HepG2 (cell line): ENCODE measurements around the gene MPIG6B. TPM values are rescaled to one million over a fixed set of nuclear protein-coding genes. Genes with fewer than 3 reads are reported as not detected.

Experiments used
- CBFB ChIP-seq: sonication (generic); formaldehyde crosslinking; IDR thresholded peaks from 2 replicates; pipeline ENCODE4 v1.4.0; 2020; ENCODE audit warnings: missing genetic modification reagents
- FOXO1 ChIP-seq: sonication (generic); formaldehyde crosslinking; IDR thresholded peaks from 2 replicates; pipeline ENCODE4 v1.4.0; 2020; ENCODE audit warnings: missing genetic modification reagents
- GPBP1L1 ChIP-seq: sonication (generic); formaldehyde crosslinking; IDR thresholded peaks from 2 replicates; pipeline ENCODE4 v1.5.0; 2020; ENCODE audit warnings: mild to moderate bottlenecking, missing genetic modification reagents
- GPN1 ChIP-seq: sonication (generic); formaldehyde crosslinking; IDR thresholded peaks from 2 replicates; pipeline ENCODE4 v1.5.1; 2020; ENCODE audit warnings: missing genetic modification reagents, borderline replicate concordance
- NBN ChIP-seq: fragments of 450-650 bp; conservative IDR thresholded peaks from 2 replicates; pipeline ENCODE4 v1.6.1; 2017
- NFYC ChIP-seq: IDR thresholded peaks from 2 replicates; pipeline ENCODE4 v1.6.1; 2016; ENCODE audit warnings: missing genetic modification reagents, missing compliant biosample characterization
- PCBP1 ChIP-seq: fragments of 200-400 bp; formaldehyde crosslinking; IDR thresholded peaks from 2 replicates; pipeline ENCODE4 v1.6.1; 2017; ENCODE audit warnings: mild to moderate bottlenecking, low read depth, low read length, borderline replicate concordance
- SNAPC2 ChIP-seq: sonication (generic); formaldehyde crosslinking; IDR thresholded peaks from 2 replicates; pipeline ENCODE4 v1.8.1; 2022; ENCODE audit warnings: mild to moderate bottlenecking, missing genetic modification reagents
- ZFP36 ChIP-seq: fragments of 150-350 bp; IDR thresholded peaks from 2 replicates; pipeline ENCODE4 v1.6.1; 2018; ENCODE audit warnings: borderline replicate concordance, low read length, low read depth; ENCODE audit not compliant: partially characterized antibody
- ZFP41 ChIP-seq: sonication (generic); formaldehyde crosslinking; IDR thresholded peaks from 2 replicates; pipeline ENCODE4 v1.4.0; 2020; ENCODE audit warnings: mild to moderate bottlenecking, missing genetic modification reagents, borderline replicate concordance
- ZNF20 ChIP-seq: sonication (generic); formaldehyde crosslinking; IDR thresholded peaks from 2 replicates; pipeline ENCODE4 v1.4.0; 2020; ENCODE audit warnings: mild to moderate bottlenecking, moderate library complexity, missing genetic modification reagents
- ZNF256 ChIP-seq: sonication (generic); formaldehyde crosslinking; conservative IDR thresholded peaks from 2 replicates; pipeline ENCODE4 v1.4.0; 2020; ENCODE audit warnings: missing genetic modification reagents
- ZNF263 ChIP-seq: sonication (generic); formaldehyde crosslinking; IDR thresholded peaks from 2 replicates; pipeline ENCODE4 v1.4.0; 2020; ENCODE audit warnings: missing genetic modification reagents
- ZNF446 ChIP-seq: sonication (generic); formaldehyde crosslinking; IDR thresholded peaks from 2 replicates; pipeline ENCODE4 v1.5.0; 2020; ENCODE audit warnings: mild to moderate bottlenecking, missing genetic modification reagents
- ZNF619 ChIP-seq: sonication (generic); formaldehyde crosslinking; IDR thresholded peaks from 2 replicates; pipeline ENCODE4 v1.4.0; 2020; ENCODE audit warnings: mild to moderate bottlenecking, missing genetic modification reagents
- ZNF672 ChIP-seq: sonication (generic); formaldehyde crosslinking; IDR thresholded peaks from 2 replicates; pipeline ENCODE4 v1.8.1; 2022; ENCODE audit warnings: missing genetic modification reagents
- ZNF850 ChIP-seq: sonication (generic); formaldehyde crosslinking; conservative IDR thresholded peaks from 2 replicates; pipeline ENCODE4 v1.9.0; 2021; ENCODE audit warnings: mild to moderate bottlenecking, missing genetic modification reagents
- ZSCAN20 ChIP-seq: sonication (generic); formaldehyde crosslinking; IDR thresholded peaks from 2 replicates; pipeline ENCODE4 v1.4.0; 2020; ENCODE audit warnings: missing genetic modification reagents, mild to moderate bottlenecking, borderline replicate concordance
- ZSCAN31 ChIP-seq: sonication (generic); formaldehyde crosslinking; IDR thresholded peaks from 2 replicates; pipeline ENCODE4 v1.5.0; 2020; ENCODE audit warnings: low read depth, mild to moderate bottlenecking, missing genetic modification reagents
- polyA plus RNA-seq, 8 experiments: library from polyadenylated mRNA; depleted of rRNA in 3 of 8; stranded (reverse) in 7 of 8; unstranded in 1 of 8; fragments of >200 nt; fragmentation: Illumina TruSeq in 4 of 8; extraction: Trizol in 4 of 8; gene quantifications; 2 replicates each; pipeline versions ENCODE4 v1.2.1 to v1.2.3, GENCODE V29; 2011 to 2016; ENCODE audit warnings: low read depth in 4 of 8, missing spikeins in 1 of 8, mixed read lengths in 1 of 8; ENCODE audit not compliant: insufficient read depth in 1 of 8
- total RNA-seq, 5 experiments: library from RNA; depleted of rRNA; stranded (reverse); fragments of >200 nt; fragmentation: Illumina TruSeq; extraction: Trizol; gene quantifications; 2 replicates each; pipeline ENCODE4 v1.2.3, GENCODE V29; 2016; ENCODE audit warnings: low read depth in 1 of 5
- TF ChIP-seq, protein P1 (sequence below): IDR thresholded peaks from 2 replicates; pipeline ENCODE4 v1.6.1; 2012; ENCODE audit warnings: low read depth, low read length, improper control_type of control experiment
- TF ChIP-seq, protein P2 (sequence below): sonication (generic); formaldehyde crosslinking; IDR thresholded peaks from 2 replicates; pipeline ENCODE4 v1.4.0; 2020; ENCODE audit warnings: missing genetic modification reagents

The MPIG6B gene
- total and polyA plus RNA-seq, 2 of the 13 experiments (the other 11 are each of a cell fraction or from before 2014, with no cell fraction given), result not detected

- TF ChIP-seq NBN (no peak), GPBP1L1 (no peak), ZNF446 (CRISPR knock-in tag) (peak; percentile 9; the same call in 1 of the 2 replicates), ZFP41 (CRISPR knock-in tag) (no peak), ZNF672 (CRISPR knock-in tag) (no peak), SNAPC2 (CRISPR knock-in tag) (no peak), ZNF20 (CRISPR knock-in tag) (no peak), ZNF263 (CRISPR knock-in tag) (peak; percentile 43; the same call in 1 of the 2 replicates), ZSCAN20 (CRISPR knock-in tag) (0 out of 2 replicates have a peak, but pooled peaks have one; percentile 47), FOXO1 (no peak), ZNF850 (CRISPR knock-in tag) (no peak), ZNF619 (CRISPR knock-in tag) (no peak), CBFB (CRISPR knock-in tag) (no peak), ZSCAN31 (CRISPR knock-in tag) (peak; percentile 82), PCBP1 (no peak), ZFP36 (no peak), ZNF256 (0 out of 2 replicates have a peak, but pooled peaks have one; percentile 59), NFYC (peak; percentile 75), GPN1 (CRISPR knock-in tag) (no peak)
- TF ChIP-seq, protein P1, sequence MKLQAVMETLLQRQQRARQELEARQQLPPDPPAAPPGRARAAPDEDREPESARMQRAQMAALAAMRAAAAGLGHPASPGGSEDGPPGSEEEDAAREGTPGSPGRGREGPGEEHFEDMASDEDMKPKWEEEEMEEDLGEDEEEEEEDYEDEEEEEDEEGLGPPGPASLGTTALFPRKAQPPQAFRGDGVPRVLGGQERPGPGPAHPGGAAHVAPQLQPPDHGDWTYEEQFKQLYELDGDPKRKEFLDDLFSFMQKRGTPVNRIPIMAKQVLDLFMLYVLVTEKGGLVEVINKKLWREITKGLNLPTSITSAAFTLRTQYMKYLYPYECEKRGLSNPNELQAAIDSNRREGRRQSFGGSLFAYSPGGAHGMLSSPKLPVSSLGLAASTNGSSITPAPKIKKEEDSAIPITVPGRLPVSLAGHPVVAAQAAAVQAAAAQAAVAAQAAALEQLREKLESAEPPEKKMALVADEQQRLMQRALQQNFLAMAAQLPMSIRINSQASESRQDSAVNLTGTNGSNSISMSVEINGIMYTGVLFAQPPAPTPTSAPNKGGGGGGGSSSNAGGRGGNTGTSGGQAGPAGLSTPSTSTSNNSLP, result no peak
- TF ChIP-seq, protein P2, sequence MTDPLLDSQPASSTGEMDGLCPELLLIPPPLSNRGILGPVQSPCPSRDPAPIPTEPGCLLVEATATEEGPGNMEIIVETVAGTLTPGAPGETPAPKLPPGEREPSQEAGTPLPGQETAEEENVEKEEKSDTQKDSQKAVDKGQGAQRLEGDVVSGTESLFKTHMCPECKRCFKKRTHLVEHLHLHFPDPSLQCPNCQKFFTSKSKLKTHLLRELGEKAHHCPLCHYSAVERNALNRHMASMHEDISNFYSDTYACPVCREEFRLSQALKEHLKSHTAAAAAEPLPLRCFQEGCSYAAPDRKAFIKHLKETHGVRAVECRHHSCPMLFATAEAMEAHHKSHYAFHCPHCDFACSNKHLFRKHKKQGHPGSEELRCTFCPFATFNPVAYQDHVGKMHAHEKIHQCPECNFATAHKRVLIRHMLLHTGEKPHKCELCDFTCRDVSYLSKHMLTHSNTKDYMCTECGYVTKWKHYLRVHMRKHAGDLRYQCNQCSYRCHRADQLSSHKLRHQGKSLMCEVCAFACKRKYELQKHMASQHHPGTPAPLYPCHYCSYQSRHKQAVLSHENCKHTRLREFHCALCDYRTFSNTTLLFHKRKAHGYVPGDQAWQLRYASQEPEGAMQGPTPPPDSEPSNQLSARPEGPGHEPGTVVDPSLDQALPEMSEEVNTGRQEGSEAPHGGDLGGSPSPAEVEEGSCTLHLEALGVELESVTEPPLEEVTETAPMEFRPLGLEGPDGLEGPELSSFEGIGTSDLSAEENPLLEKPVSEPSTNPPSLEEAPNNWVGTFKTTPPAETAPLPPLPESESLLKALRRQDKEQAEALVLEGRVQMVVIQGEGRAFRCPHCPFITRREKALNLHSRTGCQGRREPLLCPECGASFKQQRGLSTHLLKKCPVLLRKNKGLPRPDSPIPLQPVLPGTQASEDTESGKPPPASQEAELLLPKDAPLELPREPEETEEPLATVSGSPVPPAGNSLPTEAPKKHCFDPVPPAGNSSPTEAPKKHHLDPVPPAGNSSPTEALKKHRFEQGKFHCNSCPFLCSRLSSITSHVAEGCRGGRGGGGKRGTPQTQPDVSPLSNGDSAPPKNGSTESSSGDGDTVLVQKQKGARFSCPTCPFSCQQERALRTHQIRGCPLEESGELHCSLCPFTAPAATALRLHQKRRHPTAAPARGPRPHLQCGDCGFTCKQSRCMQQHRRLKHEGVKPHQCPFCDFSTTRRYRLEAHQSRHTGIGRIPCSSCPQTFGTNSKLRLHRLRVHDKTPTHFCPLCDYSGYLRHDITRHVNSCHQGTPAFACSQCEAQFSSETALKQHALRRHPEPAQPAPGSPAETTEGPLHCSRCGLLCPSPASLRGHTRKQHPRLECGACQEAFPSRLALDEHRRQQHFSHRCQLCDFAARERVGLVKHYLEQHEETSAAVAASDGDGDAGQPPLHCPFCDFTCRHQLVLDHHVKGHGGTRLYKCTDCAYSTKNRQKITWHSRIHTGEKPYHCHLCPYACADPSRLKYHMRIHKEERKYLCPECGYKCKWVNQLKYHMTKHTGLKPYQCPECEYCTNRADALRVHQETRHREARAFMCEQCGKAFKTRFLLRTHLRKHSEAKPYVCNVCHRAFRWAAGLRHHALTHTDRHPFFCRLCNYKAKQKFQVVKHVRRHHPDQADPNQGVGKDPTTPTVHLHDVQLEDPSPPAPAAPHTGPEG, result 0 out of 2 replicates have a peak, but pooled peaks have one; percentile 50
Observed at GRCh38 chr6:31765910-31766794, 43.0 kb downstream of the MPIG6B start (continued).
